NCI-H1694 (cell line): ENCODE results near the gene GSG1L.

Source experiments
- DNase-seq: peaks from one replicate; lab custom pipeline; 2025; lab: John Stamatoyannopoulos, UW

Gene GSG1L

GRCh38 chr16:28014851-28015250, 48.7 kb downstream of the GSG1L start:
- DNase-seq, result no peak

- no peak for DNase-seq
These were observed 49.6 kb downstream of the GSG1L start for GRCh38 chr16:28013878-28014277.

GRCh38 chr16:28013392-28013791, 50.1 kb downstream of the GSG1L start:
- DNase-seq, result no peak

GRCh38 chr16:28011971-28012445, 51.5 kb downstream of the GSG1L start:
- no peak for DNase-seq

- DNase-seq, result no peak
These were observed 52.3 kb downstream of the GSG1L start for GRCh38 chr16:28011223-28011622.

GRCh38 chr16:28010671-28011070, 52.8 kb downstream of the GSG1L start:
- no peak for DNase-seq

GRCh38 chr16:28009586-28010373, 53.7 kb downstream of the GSG1L start:
- DNase-seq, result no peak

- DNase-seq, result no peak
These were observed 59.6 kb downstream of the GSG1L start for GRCh38 chr16:28003923-28004322.

GRCh38 chr16:28003021-28003865, 60.3 kb downstream of the GSG1L start:
- DNase-seq, result no peak

GRCh38 chr16:28001642-28002041, 61.9 kb downstream of the GSG1L start:
- DNase-seq, result no peak

- DNase-seq, result no peak
These were observed 62.3 kb downstream of the GSG1L start for GRCh38 chr16:28001184-28001583.

GRCh38 chr16:28000314-28001169, 63.0 kb downstream of the GSG1L start:
- peak; percentile 21 for DNase-seq

- DNase-seq, result no peak
These were observed 63.8 kb downstream of the GSG1L start for GRCh38 chr16:27999687-28000086.

GRCh38 chr16:27995378-27995777, 68.1 kb downstream of the GSG1L start:
- DNase-seq, result no peak

- DNase-seq, result no peak
These were observed 68.8 kb downstream of the GSG1L start for GRCh38 chr16:27994686-27995085.

- no peak for DNase-seq
These were observed 69.9 kb downstream of the GSG1L start for GRCh38 chr16:27993587-27993986.

- no peak for DNase-seq
These were observed 71.6 kb downstream of the GSG1L start for GRCh38 chr16:27991876-27992275.

- no peak for DNase-seq
These were observed 77.5 kb downstream of the GSG1L start for GRCh38 chr16:27985981-27986380.

- DNase-seq, result no peak
These were observed 79.4 kb downstream of the GSG1L start for GRCh38 chr16:27984121-27984520.

GRCh38 chr16:27983244-27983643, 80.3 kb downstream of the GSG1L start:
- no peak for DNase-seq

GRCh38 chr16:27982184-27982583, 81.3 kb downstream of the GSG1L start:
- DNase-seq, result no peak
